ENCODE data around the gene IGSF9B.

GRCh38 chr11:133887692-133888332, 69.0 kb downstream of the IGSF9B start:
- TF ChIP-seq CTCF (conservative IDR thresholded peaks at IDR 0.05 in 1 of 2, IDR thresholded peaks at IDR 0.05 in 1 of 2; ENCODE audit: extremely low read depth in 1 of 2, insufficient read depth in 1 of 2, low read depth in 1 of 2, low read length in 2 of 2) (no peak), EZH2 (IDR thresholded peaks at IDR 0.05; ENCODE audit: borderline replicate concordance, low read length) (no peak)

Data from mammary epithelial cell (primary cell).